ENCODE data around the gene POLE.

POLE gene

DNA sequence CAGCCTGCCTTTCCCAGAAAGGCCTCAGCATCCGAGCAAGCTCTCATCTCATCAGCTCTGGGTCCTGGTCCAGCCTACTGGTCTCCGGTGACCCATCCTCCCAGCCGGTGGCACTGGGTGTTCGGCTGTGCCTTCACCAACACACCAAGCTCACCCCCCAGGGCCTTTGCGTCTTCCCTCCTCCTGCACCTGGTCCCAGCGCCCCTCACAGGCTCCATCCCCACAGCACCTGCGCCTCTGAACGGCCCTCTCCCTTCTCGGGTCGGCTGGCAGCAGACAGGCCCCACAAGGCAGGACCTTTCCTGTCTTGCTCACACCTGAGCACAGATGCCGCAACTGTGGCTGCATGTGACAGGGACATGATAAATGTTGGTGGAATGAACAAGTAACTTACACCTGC, 55.5 kb downstream of the POLE start:
- DNase-seq (ENCODE audit: low spot score) = no peak

DNA sequence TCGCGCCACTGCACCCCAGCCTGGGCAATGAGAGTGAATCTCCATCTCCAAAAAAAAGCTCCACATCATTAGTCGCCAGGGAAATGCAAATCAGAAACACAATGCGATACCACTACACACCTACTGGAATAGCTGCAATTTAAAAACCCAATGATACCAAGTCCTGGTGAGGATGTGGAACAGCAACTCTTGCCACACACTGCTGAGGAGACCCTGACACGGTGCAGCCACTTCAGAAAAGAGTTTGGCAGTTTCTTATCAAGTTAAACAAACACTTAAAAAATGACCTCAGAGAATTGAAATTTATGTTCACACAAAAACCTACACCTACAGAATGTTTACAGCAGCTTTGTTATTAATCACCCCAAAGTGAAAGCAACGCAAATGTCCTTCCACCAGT, 56.5 kb downstream of the POLE start:
- DNase-seq (ENCODE audit: low spot score) = no peak

DNA sequence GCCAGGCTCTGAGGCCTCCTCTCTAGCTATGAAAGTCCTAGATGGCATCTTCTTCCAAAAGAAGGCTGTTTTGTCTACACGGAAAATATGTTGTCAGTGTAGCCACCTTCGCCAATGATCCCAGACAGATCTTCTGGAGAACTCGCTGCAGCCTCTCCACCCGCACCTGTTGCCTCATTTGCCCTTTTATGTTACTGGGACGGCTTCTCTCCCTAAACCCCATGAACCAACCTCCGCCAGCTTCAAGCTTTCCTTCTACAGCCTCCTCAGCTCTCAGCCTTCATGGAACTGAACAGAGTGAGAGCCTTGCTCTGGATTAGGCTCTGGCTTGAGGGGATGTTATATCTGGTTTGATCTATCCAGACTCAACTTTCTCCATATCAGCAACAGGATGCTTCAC, 57.8 kb downstream of the POLE start:
- no peak for DNase-seq (ENCODE audit: low spot score)

DNA sequence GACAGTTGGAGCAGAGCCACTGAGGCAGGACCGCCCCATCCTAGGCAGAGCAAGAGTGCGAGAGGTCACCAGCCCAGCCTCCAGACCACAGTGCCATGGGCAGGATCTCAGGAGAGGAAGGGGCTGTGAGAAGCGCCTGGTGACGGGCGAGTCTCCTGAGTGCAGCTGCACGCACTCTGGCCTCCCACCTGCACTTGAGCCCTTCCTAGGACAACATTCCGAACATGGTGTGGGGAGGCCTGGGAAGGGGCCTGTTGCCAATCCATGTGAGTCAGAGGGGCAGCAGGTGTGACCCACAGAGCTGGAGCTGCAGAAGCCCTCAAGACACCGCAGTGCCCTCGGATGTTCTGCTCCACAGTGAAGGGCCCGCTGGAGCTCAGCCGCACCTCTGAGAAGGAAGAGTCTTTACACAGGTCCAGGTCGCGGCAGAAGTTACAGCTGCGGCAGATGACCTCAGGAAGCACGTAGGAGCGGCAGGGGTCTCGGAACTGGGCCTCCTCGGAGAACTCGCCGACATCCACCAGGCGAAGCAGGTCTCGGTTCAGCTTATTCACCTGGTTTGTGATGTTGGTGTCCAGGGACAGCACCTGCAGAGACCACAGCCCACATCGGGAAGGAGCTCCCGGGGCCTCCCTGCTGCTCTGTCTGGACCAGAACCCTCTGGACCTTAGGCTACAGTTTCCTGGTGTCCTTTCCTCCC, 61.3 kb downstream of the POLE start:
- no peak for DNase-seq (ENCODE audit: low spot score)

DNA sequence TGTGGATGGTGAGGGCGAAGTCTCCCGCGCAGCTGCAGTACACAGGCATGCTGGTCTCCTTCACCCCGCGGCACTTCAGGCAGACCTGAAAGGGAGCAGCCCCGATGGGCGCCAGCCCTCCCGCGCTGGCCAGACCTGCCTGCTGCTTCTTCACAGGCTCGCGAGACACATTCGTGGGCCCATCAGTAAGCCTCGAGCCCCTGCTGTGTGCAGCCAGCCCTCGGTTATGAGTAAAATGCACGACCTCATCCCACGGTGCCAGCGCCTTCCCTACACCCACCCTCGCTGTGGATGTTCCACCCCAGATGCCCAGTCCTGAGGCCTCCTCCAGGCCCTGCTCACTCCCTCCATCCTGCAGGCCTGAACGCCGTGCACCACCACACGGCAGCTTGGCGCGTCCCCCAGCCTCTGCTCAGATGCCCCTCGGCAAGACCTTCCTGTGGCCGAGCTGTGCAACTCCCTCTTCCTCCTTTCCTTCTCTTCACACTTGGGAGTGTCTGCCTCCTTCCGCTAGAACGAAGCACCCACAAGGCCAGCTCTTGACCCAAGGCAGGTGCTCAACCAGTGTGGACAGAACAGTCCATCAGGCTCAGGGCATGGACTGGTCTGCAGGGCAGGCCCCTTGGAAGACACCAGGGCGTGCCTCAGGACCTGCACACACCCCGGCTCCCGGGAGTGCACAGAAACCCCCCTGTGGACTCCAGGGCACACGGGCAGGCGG, 62.1 kb downstream of the POLE start:
- no peak for DNase-seq (ENCODE audit: low spot score)

DNA sequence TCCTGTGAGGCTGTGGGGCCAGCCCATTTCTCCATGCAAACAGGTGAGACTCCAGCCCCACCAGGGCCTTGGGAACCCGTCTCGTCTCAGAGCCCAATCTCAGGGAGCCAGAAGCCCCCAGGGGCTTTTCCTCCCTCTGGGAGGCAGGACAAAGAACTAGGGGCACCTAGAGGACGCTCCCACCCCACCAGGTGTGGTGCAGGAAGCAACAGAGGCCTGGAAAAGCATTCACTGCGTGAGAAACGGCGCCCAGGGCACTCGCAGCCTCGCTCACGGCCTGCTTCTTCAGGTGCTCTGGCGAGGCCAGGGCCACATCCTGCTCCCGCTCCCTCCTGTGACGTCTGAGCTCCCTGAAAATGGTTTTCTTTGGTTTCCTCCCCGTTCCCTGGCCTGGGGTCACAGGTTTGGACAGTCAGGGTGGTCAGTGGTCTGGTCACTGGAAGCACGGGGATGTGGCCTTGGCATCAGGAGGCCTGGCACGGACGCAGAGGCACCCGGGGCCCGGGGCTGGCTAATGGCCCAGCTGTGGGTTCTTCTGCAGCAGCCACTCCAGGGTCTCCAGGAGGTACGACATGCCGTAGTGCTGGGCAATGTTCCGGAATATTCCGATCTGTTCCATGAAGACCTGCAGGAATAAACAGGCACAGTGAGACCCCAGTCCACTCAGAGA, 62.8 kb downstream of the POLE start:
- no peak for DNase-seq (ENCODE audit: low spot score)

DNA sequence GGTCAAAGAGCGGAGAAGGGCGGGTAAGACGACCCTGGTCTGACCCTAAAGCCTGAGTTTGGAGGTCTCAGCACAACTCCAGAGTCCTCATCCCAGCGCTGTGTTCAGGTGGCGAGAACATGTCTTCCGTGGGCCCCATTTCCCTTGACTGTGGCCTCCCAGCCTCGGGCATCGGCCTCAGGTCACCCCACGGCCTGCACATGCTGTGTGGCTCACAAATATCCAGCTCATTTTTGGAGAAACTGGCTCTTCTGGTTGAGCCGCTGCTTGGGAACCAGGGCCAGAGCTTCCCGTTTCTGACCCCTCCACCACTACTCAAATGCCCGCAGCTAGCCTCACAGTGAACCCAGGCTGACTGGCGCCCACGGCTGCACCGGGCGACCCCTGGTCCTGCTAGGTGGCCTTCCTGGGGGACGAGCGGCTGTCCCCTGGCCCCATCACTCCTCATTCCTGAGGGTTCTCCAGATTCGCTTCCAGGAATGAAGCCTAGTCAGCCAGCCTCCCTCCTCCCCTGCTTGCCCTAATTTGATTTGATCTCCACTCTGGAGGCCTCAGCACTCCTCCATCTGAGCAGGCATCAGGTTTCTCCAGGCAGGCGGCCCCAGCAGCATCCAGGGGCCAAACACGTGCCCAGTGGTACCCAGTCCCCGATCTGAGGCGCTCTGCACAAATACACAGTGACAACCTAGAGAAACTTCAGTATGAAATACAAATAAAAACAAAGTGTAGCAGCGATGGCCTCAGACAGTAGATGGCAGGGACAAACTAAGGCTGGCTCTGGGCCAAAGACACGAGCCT, 63.9 kb downstream of the POLE start:
- DNase-seq (ENCODE audit: low spot score) = no peak

DNA sequence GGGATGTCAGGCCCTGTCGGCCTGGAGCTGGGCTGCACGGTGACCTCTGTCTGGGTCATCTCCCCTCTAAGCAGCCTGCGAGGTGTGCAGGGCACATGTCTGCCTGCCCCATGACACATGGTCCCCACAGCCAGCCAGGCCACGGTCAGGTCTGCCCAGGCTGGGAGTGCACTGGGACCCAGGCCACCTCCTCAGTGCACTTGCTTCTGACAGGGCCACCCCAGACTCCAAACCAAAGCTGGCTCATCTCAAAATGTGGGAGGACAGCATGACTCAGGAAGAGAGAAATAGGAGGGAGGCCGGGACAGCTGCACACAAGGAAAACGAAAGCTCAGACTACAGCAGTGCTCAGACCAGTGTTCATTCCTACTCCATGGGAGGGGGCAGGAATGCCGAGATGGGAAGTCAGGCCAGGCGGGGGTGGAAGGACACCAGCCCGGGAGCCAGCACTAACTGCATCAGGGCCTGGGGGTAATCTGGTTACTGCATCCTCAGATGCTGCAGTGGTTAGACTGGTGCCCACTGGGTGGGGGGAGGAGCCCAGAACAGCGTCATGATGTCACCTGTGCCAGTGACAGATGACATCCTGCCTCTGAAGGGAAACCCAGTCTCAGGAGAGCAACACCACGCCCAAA, 64.6 kb downstream of the POLE start:
- DNase-seq (ENCODE audit: low spot score) = no peak

DNA sequence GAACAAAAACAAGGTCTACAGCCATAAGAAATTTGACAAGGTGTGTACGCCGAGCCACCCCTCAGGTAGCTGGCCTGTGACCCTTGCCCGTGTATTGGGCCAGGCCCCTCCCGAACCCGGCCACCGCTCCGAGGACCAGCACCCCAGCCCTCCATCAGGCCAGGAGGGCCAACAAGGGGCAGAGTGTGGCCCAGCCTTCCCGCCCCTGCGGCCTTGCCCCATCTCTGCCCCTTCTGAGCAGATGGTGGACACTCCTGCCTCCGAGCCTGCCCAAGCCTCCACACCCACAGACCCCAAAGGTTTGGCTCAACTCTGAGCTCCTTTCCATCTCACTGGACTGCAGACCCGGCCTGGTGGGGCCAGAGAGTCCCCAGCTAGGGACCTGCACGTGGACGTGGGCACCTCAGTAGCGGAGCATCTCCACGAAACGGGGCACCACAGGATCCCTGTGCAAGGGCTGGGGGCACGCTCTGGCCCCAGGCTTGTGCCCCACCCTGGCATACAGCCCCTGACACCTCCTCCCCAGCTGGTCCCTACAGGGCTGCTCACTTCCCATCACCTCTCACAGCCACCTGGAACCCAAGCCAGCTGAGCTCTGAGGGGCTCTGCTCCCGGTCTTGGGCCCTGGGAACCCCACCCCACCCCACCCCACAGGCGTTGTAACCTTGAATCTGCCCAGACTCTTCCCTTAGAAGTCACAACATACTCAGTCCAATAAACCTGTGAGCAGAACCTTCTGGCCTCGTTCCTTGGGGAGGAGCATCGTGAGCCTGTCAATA, 65.3 kb downstream of the POLE start:
- DNase-seq (ENCODE audit: low spot score) = no peak

DNA sequence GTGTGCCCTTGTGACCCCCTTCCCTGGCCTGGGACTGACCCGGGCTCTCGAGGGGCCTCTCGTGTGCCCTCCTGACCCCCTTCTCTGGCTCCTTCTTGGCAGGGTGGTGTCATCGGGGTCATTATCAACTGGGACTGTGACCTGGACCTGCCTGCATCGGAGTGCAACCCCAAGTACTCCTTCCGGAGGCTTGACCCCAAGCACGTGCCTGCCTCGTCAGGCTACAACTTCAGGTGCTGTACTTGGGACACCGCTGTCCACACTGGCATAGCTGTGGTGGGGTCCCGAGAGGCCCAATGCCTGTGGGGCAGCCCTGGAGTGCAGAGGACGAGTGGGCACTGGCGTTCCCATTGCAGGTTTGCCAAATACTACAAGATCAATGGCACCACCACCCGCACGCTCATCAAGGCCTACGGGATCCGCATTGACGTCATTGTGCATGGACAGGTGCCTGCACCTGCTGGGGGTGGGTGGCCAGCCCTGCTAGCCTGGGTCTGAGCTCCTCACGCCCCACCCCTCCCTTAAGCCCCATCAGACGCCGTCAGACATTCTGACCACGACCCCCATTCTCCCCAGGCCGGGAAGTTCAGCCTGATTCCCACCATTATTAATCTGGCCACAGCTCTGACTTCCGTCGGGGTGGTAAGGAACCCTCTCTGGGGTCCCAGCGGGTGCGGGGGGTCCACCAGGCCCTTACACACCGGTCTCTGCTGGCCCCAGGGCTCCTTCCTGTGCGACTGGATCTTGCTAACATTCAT, 66.1 kb downstream of the POLE start:
- DNase-seq (ENCODE audit: low spot score) = no peak

DNA sequence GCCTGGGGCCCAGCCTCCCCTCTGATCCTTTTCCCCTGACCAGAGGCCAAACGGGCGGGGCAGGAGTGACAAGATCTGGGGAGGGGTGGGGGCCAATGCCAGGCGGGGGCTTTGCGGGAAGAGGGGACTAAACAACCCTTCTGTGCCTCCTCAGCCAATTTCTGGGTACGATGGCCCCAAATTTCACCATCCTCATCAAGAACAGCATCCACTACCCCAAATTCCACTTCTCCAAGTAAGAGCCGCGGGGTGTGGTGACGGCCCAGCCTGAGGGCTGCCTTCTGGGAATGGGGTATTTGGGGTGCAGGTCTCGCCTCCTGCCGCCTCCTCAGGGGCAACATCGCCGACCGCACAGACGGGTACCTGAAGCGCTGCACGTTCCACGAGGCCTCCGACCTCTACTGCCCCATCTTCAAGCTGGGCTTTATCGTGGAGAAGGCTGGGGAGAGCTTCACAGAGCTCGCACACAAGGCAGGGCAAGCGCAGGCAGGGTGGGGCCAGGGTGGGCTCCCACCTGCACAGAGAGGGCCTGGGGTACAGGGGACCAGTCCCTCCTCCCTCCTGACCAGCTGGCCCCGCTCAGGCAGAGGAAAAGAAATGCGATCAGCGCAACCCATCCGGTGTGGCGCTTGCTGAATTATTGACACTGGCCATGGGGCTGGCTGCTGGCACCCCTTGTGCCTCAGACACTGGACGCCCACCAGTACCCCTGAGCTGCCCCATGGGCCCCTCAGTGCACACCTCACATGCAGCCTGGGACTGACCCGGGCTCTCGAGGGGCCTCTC, 66.8 kb downstream of the POLE start:
- no peak for DNase-seq (ENCODE audit: low spot score)

DNA sequence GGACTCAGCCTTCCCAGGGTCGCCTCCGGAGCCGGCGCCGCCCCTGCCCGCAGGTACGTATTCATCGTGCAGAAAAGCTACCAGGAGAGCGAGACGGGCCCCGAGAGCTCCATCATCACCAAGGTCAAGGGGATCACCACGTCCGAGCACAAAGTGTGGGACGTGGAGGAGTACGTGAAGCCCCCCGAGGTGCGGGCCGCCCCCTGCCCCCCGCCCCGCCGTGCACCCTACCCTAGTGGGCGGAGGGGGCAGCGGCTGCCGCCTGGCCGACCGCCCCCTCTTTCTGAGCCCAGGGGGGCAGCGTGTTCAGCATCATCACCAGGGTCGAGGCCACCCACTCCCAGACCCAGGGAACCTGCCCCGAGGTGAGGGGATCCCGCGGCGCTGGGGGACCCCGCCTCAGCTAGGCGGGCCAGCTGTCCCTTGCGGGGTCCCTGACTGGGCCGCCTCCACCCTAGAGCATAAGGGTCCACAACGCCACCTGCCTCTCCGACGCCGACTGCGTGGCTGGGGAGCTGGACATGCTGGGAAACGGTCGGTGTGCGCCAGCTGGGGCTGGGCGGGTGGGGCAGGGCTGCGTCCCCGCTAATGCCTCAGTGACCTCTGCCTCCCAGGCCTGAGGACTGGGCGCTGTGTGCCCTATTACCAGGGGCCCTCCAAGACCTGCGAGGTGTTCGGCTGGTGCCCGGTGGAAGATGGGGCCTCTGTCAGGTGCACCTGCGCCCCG, 67.6 kb downstream of the POLE start:
- no peak for DNase-seq (ENCODE audit: low spot score)

DNA sequence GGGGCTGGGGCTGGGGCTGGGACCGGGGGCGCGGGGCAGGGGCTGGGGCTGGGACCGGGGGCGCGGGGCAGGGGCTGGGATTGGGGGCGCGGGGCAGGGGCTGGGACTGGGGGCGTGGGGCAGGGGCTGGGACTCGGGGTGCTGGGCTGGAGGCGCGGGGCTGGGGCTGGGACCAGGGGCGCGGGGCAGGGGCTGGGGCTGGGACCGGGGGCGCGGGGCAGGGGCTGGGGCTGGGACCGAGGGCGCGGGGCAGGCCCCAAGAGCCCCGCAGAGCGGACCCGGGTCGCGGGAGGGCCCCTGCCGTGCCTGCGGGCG, 68.1 kb downstream of the POLE start:
- no peak for DNase-seq (ENCODE audit: low spot score)

DNA sequence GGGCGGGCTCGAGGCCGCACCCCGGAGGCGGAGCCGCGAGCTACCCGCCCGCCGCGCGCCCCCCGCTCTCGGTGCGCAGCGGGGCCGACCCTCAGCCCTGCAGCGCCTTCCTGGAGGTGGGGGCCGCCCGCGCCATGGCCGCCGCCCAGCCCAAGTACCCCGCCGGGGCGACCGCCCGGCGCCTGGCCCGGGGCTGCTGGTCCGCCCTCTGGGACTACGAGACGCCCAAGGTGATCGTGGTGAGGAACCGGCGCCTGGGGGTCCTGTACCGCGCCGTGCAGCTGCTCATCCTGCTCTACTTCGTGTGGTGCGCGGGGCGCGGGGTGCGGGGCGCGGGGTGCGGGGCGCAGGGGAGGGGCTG, 68.5 kb downstream of the POLE start, which contains the start of gene P2RX2:
P2RX2 (plus strand) TSS at position 94 of the 361 bp plus-strand sequence; CDS start at position 135, 41 bp downstream.
- no peak for DNase-seq (ENCODE audit: low spot score)

DNA sequence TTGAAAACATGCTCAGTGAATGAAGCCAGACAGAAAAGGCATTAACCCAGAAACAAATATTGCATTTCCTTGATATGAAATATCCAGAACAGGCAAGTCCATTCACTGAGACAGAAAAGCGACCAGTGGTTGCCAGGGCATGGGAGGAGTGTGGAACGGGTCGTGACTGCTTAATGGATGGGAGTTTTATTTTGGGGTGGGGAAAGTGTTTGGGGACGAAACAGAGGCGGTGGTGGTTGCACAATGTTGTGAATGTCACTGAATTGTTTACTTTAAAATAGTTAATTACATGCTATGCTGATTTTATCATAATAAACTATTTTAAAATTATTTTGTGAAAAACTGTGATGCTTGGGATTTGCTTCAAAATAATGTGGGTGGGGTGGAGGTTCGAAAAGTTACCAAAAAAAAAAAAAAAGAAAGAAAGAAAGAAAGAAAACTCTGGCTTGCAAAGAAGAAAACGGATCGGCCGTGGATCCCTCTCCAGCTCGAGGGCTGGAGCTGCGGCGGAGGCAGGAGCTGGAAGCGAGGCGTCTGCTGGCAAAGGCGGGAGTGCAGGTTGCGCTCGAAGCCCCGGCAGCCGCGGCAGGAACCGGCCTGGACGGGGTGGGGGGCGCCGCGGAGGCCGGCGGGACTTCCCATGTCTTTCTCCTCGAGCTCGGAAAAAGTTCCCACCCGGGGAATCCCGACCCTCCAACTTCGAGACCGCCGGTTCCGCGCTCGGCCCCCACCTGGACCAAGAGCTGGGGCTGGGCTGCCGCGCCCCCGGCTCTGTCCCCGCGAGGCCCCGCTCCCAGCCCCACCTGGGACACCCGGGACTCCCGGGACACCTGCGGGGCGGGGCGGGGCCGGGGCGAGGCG, 69.1 kb downstream of the POLE start:
- DNase-seq (ENCODE audit: low spot score) = no peak

DNA sequence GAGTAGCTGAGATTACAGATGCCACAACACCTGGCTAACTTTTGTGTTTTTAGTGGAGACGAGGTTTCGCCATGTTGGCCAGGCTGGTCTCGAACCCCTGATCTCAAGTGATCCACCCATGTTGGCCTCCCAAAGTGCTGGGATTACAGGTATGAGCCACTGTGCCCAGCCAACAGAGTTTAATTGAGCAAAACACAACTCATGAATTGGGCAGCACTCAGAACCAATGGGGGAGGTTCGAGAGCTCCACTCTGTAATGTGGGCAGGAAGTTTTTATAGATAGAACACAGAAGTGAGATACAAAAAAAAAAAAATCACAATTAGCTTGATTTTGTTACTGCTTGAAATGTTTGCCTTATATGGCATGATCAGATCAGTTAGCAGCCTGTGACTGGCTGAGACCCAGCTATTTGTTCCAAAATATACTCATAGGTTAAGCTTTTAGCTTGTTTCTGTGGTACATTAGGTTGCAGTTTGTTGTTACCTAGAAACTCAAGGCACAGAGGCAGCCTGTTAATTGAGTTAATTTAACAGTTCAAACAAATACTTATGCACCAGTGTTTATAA, 69.9 kb downstream of the POLE start:
- DNase-seq (ENCODE audit: low spot score) = no peak

DNA sequence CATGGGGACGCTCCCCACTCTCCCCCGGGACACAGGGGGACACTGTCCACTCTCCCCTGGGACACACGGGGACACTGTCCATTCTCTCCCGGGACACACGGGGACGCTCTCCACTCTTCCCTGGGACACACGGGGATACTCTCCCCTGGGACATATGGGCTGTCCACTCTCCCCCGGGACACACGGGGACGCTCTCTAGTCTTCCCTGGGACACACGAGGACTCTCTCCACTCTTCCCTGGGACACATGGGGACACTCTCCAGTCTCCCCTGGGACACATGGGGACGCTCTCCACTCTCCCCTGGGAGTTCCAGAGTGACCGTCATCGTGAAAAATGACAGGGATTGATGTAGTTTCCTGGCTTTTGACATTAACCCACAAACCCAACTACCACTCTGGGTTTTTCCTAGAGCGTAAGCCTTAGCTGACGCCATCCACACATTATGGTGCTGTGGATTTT, 71.5 kb downstream of the POLE start:
- DNase-seq (ENCODE audit: low spot score) = no peak
